NB4 (cell line): ENCODE data around the gene MCM5.

Experiments used
- DNase-seq: peaks from one replicate; pipeline ENCODE4 v3.0.0; 2010; ENCODE audit warnings: low read depth
- H3K4me3 ChIP-seq: one replicate; pipeline ENCODE4 v1.5.1; 2011; ENCODE audit warnings: mild to moderate bottlenecking, low read depth, low read length, moderate library complexity
- MYC ChIP-seq: IDR thresholded peaks from 2 replicates; pipeline ENCODE4 v1.6.1; 2011; ENCODE audit warnings: low read depth, low read length
- POLR2A ChIP-seq: IDR thresholded peaks from 2 replicates; pipeline ENCODE4 v1.6.1; 2011; ENCODE audit warnings: mild to moderate bottlenecking; ENCODE audit not compliant: insufficient read length; ENCODE audit errors: extremely low read depth
- TF ChIP-seq, protein P1 (sequence below): IDR thresholded peaks from one replicate; pipeline ENCODE4 v1.5.1; 2012; ENCODE audit warnings: low read depth, low read length
- TF ChIP-seq, protein P2 (sequence below): IDR thresholded peaks from 2 replicates; pipeline ENCODE4 v1.6.1; 2011; ENCODE audit warnings: low read depth, low read length

MCM5 gene

DNA sequence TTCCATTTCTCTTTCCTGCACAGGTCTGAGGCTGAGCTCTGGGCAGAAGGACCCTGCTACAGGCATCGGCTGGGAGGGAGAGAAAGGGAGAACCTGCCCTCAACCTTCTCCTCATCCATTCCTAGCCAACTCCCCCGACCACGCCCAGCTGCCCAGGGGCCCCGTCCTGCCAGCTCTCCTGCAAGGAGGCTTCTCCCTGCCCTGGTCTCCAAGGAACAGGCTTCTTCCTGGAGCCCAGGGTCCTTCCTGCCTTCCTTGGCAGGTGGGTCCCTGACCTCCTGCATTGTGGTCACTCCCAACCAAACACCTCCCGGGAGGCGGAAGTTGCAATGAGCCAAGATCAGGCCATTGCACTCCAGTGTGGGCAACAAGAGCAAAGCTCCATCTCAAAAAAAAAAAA, 31.6 kb upstream of the MCM5 start:
- DNase-seq = no peak
- no peak overlapping the region for H3K4me3 ChIP-seq
- TF ChIP-seq, protein P1, sequence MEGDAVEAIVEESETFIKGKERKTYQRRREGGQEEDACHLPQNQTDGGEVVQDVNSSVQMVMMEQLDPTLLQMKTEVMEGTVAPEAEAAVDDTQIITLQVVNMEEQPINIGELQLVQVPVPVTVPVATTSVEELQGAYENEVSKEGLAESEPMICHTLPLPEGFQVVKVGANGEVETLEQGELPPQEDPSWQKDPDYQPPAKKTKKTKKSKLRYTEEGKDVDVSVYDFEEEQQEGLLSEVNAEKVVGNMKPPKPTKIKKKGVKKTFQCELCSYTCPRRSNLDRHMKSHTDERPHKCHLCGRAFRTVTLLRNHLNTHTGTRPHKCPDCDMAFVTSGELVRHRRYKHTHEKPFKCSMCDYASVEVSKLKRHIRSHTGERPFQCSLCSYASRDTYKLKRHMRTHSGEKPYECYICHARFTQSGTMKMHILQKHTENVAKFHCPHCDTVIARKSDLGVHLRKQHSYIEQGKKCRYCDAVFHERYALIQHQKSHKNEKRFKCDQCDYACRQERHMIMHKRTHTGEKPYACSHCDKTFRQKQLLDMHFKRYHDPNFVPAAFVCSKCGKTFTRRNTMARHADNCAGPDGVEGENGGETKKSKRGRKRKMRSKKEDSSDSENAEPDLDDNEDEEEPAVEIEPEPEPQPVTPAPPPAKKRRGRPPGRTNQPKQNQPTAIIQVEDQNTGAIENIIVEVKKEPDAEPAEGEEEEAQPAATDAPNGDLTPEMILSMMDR = no peak
- TF ChIP-seq, protein P2, sequence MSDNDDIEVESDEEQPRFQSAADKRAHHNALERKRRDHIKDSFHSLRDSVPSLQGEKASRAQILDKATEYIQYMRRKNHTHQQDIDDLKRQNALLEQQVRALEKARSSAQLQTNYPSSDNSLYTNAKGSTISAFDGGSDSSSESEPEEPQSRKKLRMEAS = no peak
- TF ChIP-seq MYC (no peak), POLR2A (no peak)

DNA sequence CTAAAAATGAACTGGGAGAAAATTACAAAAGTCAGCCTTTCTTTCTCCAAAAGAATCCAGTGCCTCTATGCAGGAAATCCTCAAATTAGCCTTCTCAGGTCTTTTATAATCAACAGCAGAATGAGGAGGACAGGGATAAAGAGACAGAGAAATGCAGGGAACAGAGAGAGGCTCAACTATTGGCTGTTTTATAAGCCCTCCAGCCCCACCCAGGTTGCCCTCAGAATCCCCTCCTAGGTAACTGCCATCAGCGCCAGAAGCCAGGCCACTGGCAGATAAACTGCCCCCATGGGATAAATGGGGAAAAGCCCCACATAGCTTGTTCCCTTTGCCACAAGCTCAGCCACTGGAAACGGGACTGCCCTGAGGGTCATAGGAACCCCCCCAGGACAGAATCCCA, 29.9 kb upstream of the MCM5 start:
- TF ChIP-seq MYC = no peak
- no peak for TF ChIP-seq POLR2A
- TF ChIP-seq, protein P1 = no peak
- H3K4me3 ChIP-seq = no peak overlapping the region
- no peak for DNase-seq

- no peak for DNase-seq
- TF ChIP-seq MYC (no peak), POLR2A (no peak)
- TF ChIP-seq, protein P2 = no peak
- TF ChIP-seq, protein P1 = no peak
- H3K4me3 ChIP-seq = no peak overlapping the region
These were observed 26.2 kb upstream of the MCM5 start for GRCh38 chr22:35373781-35374180.

DNA sequence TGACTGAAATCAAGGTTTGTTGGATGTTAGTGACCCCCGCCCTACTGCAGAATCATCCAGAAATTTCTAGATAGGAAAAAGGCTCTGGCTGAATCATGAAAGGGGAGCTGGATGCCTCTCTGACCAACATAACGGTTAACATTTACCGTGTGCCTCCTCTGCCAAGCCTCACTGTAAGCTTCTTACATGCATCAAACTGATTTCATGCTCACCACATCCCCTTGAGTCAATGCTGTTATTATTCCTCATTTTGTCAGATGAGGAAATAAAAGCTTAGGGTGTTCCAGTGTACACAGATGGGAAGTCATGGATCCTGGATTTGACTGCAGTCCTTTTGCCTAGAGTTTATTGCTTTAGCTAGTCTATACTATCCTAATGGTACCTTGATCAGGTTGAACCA, 24.9 kb upstream of the MCM5 start:
- DNase-seq = peak; percentile 69

DNA sequence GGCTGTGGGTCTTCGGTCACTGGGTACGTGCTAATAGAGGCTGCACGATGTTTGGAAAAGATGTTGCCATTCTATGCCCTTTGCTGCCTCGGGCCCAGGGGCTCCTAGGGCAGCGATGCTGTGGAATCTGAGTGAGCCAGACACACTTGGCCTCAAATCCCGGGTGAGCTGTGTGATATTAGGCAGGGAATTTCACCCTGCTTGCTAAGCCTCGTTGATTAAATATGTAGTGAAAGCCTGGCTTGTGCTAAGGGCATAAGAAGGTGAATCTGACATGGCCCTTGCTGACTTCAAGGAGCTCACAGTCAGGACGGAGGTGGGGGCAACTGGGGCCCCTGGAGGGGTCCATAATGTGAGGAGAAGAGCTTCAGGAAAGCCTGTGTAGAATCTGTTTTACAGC, 24.4 kb upstream of the MCM5 start:
- no peak overlapping the region for H3K4me3 ChIP-seq
- TF ChIP-seq, protein P1 = no peak
- no peak for TF ChIP-seq MYC
- TF ChIP-seq, protein P2 = no peak
- TF ChIP-seq POLR2A = no peak
- DNase-seq = no peak

More for the DNA sequence above, 24.9 kb upstream of the MCM5 start:
- no peak overlapping the region for H3K4me3 ChIP-seq
- TF ChIP-seq, protein P1 = no peak
- TF ChIP-seq, protein P2 = no peak
- no peak for TF ChIP-seq POLR2A
- TF ChIP-seq MYC = no peak
